Stimulated activated CD4-positive, alpha-beta T cell treated with anti-CD3 and anti-CD28 coated beads, TNF-alpha, amount 100 ng/mL, for 1 hour (primary cell): ENCODE data around the gene CRYBA2.

Experiments used
- DNase-seq, 3 donors: peaks; one replicate each; pipeline ENCODE4 v3.0.0-alpha.2; 2020; ENCODE audit warnings: low read depth in 3 of 3, low spot score in 1 of 3

Gene CRYBA2

GRCh38 chr2:219023045-219023605, 29.9 kb upstream of the CRYBA2 start:
- no peak for DNase-seq

GRCh38 chr2:219022616-219023015, 29.4 kb upstream of the CRYBA2 start:
- no peak for DNase-seq

GRCh38 chr2:219022041-219022440, 28.8 kb upstream of the CRYBA2 start:
- no peak for DNase-seq

- no peak for DNase-seq
Observed at GRCh38 chr2:219021591-219021990, 28.4 kb upstream of the CRYBA2 start.

- DNase-seq = no peak
Observed at GRCh38 chr2:219020604-219021365, 27.6 kb upstream of the CRYBA2 start.

GRCh38 chr2:219019436-219019835, 26.2 kb upstream of the CRYBA2 start:
- DNase-seq = no peak

GRCh38 chr2:219018726-219019125, 25.5 kb upstream of the CRYBA2 start:
- no peak for DNase-seq

GRCh38 chr2:219018286-219018685, 25.1 kb upstream of the CRYBA2 start:
- no peak for DNase-seq

GRCh38 chr2:219017201-219017931, 24.1 kb upstream of the CRYBA2 start:
- no peak for DNase-seq

- no peak for DNase-seq
Observed at GRCh38 chr2:219016721-219017120, 23.5 kb upstream of the CRYBA2 start.

GRCh38 chr2:219010873-219011272, 17.7 kb upstream of the CRYBA2 start:
- DNase-seq = no peak

- DNase-seq = no peak
Observed at GRCh38 chr2:219010162-219010756, 17.0 kb upstream of the CRYBA2 start.

- DNase-seq = no peak
Observed at GRCh38 chr2:219009294-219009693, 16.1 kb upstream of the CRYBA2 start.

- DNase-seq = no peak
Observed at GRCh38 chr2:219003979-219004378, 10.8 kb upstream of the CRYBA2 start.

GRCh38 chr2:219003267-219003634, 10.0 kb upstream of the CRYBA2 start:
- no peak for DNase-seq

- no peak for DNase-seq
Observed at GRCh38 chr2:219002395-219003266, 9.4 kb upstream of the CRYBA2 start.

GRCh38 chr2:219001577-219002394, 8.6 kb upstream of the CRYBA2 start:
- no peak for DNase-seq

- no peak for DNase-seq
Observed at GRCh38 chr2:219001100-219001576, 7.9 kb upstream of the CRYBA2 start.

- DNase-seq = no peak
Observed at GRCh38 chr2:219000569-219000960, 7.3 kb upstream of the CRYBA2 start.
